CD14-positive monocyte (primary cell): ENCODE results near the gene METTL17. TPM values are rescaled to one million over a fixed set of nuclear protein-coding genes. Genes with fewer than 3 reads are reported as not detected.

Experiments
- DNase-seq, 3 donors: peaks; one replicate each; pipeline ENCODE4 v3.0.0-alpha.2; 2011 to 2022
- H2AFZ ChIP-seq: 2 replicates; pipeline ENCODE4 v1.6.0; 2012; ENCODE audit warnings: mild to moderate bottlenecking, low read depth, low read length, inconsistent platforms; ENCODE audit not compliant: insufficient read depth, poor library complexity, severe bottlenecking
- H3K27ac ChIP-seq, 2 donors: 1 replicate in 1 of 2; 2 replicates in 1 of 2; pipeline ENCODE4 v1.5.1; 2012 to 2013; ENCODE audit warnings: low read length in 2 of 2, control low read depth in 1 of 2, inconsistent platforms in 1 of 2, low read depth in 1 of 2, mild to moderate bottlenecking in 1 of 2
- H3K27me3 ChIP-seq, 2 donors: one replicate each; pipeline versions ENCODE4 v1.6.0 to v1.6.1; 2011 to 2013; ENCODE audit warnings: low read length in 2 of 2; ENCODE audit not compliant: control insufficient read depth in 2 of 2, insufficient read depth in 2 of 2
- H3K36me3 ChIP-seq, 2 donors: replicated peaks in 1 of 2; 1 replicate in 1 of 2; 2 replicates in 1 of 2; pipeline versions ENCODE4 v1.5.1 to v1.6.1; 2012 to 2013; ENCODE audit warnings: low read length in 2 of 2, control low read depth in 1 of 2, inconsistent platforms in 1 of 2, mild to moderate bottlenecking in 1 of 2; ENCODE audit not compliant: insufficient read depth in 2 of 2, control insufficient read depth in 1 of 2
- H3K4me1 ChIP-seq, 2 donors: 1 replicate in 1 of 2; 2 replicates in 1 of 2; pipeline versions ENCODE4 v1.5.1 to v1.6.1; 2012 to 2013; ENCODE audit warnings: low read length in 2 of 2, control low read depth in 1 of 2, inconsistent platforms in 1 of 2, mild to moderate bottlenecking in 1 of 2, moderate library complexity in 1 of 2; ENCODE audit not compliant: insufficient read depth in 2 of 2, control insufficient read depth in 1 of 2
- H3K4me2 ChIP-seq: replicated peaks from 2 replicates; pipeline ENCODE3; 2012; ENCODE audit warnings: low read length, moderate library complexity, mild to moderate bottlenecking; ENCODE audit not compliant: poor library complexity, severe bottlenecking; ENCODE audit errors: extremely low read depth
- H3K4me3 ChIP-seq, 3 experiments: fragments of 200-600 bp in 1 of 3; sonication (generic) in 1 of 3; replicated peaks in 1 of 3; 1 replicate in 2 of 3; 2 replicates in 1 of 3; pipeline ENCODE4 v1.5.1; 2011 to 2013; ENCODE audit warnings: low read length in 3 of 3, mild to moderate bottlenecking in 3 of 3, control low read depth in 2 of 3, low read depth in 2 of 3, inconsistent platforms in 1 of 3, moderate library complexity in 1 of 3
- H3K79me2 ChIP-seq: 2 replicates; pipeline ENCODE4 v1.6.0; 2012; ENCODE audit warnings: mild to moderate bottlenecking, control low read depth, inconsistent platforms, low read length, moderate library complexity; ENCODE audit not compliant: insufficient read depth
- H3K9ac ChIP-seq: 2 replicates; pipeline ENCODE4 v1.6.0; 2017; ENCODE audit warnings: low read length, mild to moderate bottlenecking; ENCODE audit not compliant: insufficient read depth, poor library complexity, severe bottlenecking
- H3K9me3 ChIP-seq, 2 donors: replicated peaks in 1 of 2; 1 replicate in 1 of 2; 2 replicates in 1 of 2; pipeline versions ENCODE4 v1.5.1 to v1.6.1; 2012 to 2013; ENCODE audit warnings: low read length in 2 of 2, control low read depth in 1 of 2; ENCODE audit not compliant: control insufficient read depth in 1 of 2, insufficient read depth in 1 of 2
- H4K20me1 ChIP-seq: 2 replicates; pipeline ENCODE4 v1.6.0; 2012; ENCODE audit warnings: mild to moderate bottlenecking, low read length, control low read depth, moderate library complexity; ENCODE audit not compliant: insufficient read depth
- H3K27ac Mint-ChIP-seq, 7 donors: one replicate each; pipeline ENCODE4 v1.8.0; 2020; ENCODE audit warnings: mild to moderate bottlenecking in 7 of 7, mixed read lengths in 7 of 7, moderate library complexity in 6 of 7, inconsistent platforms in 2 of 7
- H3K27me3 Mint-ChIP-seq, 3 donors: one replicate each; pipeline ENCODE4 v1.8.0; 2021 to 2022; ENCODE audit warnings: low read depth in 3 of 3, mild to moderate bottlenecking in 3 of 3, mixed read lengths in 3 of 3, moderate library complexity in 3 of 3, inconsistent platforms in 1 of 3
- H3K36me3 Mint-ChIP-seq, 2 donors: one replicate each; pipeline ENCODE4 v1.8.0; 2020; ENCODE audit warnings: mixed read lengths in 2 of 2, inconsistent platforms in 1 of 2, mild to moderate bottlenecking in 1 of 2
- H3K4me1 Mint-ChIP-seq: one replicate; pipeline ENCODE4 v1.8.0; 2020; ENCODE audit warnings: mild to moderate bottlenecking, mixed read lengths
- H3K4me3 Mint-ChIP-seq, 2 donors: one replicate each; pipeline ENCODE4 v1.8.0; 2020; ENCODE audit warnings: mild to moderate bottlenecking in 2 of 2, mixed read lengths in 2 of 2, moderate library complexity in 1 of 2
- H3K9me3 Mint-ChIP-seq, 7 donors: one replicate each; pipeline ENCODE4 v1.8.0; 2020 to 2022; ENCODE audit warnings: mixed read lengths in 7 of 7, mild to moderate bottlenecking in 6 of 7, moderate library complexity in 6 of 7, inconsistent platforms in 2 of 7
- CTCF ChIP-seq: fragments of 200-600 bp; IDR thresholded peaks from one replicate; pipeline ENCODE4 v1.8.0; 2022; ENCODE audit warnings: antibody characterized with exemption, mild to moderate bottlenecking
- WGBS: methylation state at CpG from one replicate; pipeline ENCODE4 v1.1.5; 2013; ENCODE audit warnings: missing lambda C conversion rate; ENCODE audit not compliant: insufficient coverage; 5-methylcytosine and 5-hydroxymethylcytosine counted together
- intact Hi-C, 2 donors: fragments of 100-400 bp; cut with micrococcal nuclease; formaldehyde crosslinking; loops; one replicate each; pipeline versions ENCODE4 v1.15.0 to v1.15.1; 2023
- polyA plus RNA-seq, 3 donors: library from polyadenylated mRNA; depleted of rRNA in 1 of 3; unstranded in 2 of 3; stranded (reverse) in 1 of 3; fragments of 300-500 nt in 2 of 3; fragments of >200 nt in 1 of 3; fragmentation: Illumina TruSeq in 2 of 3; gene quantifications; 1 replicate in 2 of 3; 2 replicates in 1 of 3; pipeline ENCODE4 v1.2.3, GENCODE V29; 2012 to 2021

Gene METTL17
- polyA plus RNA-seq, 3 donors: 20.1 to 137 (median 21.1) TPM

GRCh38 chr14:21025371-21026273, 35.8 kb downstream of the METTL17 start:
- peak overlapping the region; percentile 25 for H3K9ac ChIP-seq
- intact Hi-C loops: no loop called here

More at GRCh38 chr14:21025371-21026273, 35.8 kb downstream of the METTL17 start:
- H3K4me2 ChIP-seq: peak overlapping the region; percentile 80
- peaks cover 15 to 37% of the 10 kb centered on the region in 2 donors for H3K27me3 ChIP-seq
- peak overlapping the region; percentile 69 for H2AFZ ChIP-seq
- WGBS: 14% methylated on average over 29 of the region's 58 CpGs
- peaks cover 38 to 41% of the 10 kb centered on the region in 2 donors for H3K4me1 ChIP-seq
- no peak for TF ChIP-seq CTCF
- H4K20me1 ChIP-seq: no peaks in the 10 kb centered on the region
- no peak overlapping the region for H3K27ac Mint-ChIP-seq
- no peaks in the 10 kb centered on the region for H3K79me2 ChIP-seq
- H3K27ac ChIP-seq: no peak overlapping the region
- peaks cover 43 to 54% (median 44%) of the 10 kb centered on the region in 3 donors for H3K27me3 Mint-ChIP-seq
- H3K4me1 Mint-ChIP-seq: peaks cover 41% of the 10 kb centered on the region
- H3K4me3 ChIP-seq: peak overlapping the region; percentile 13 to 71 (median 13)
- no peak for DNase-seq
- H3K36me3 ChIP-seq: no peaks in the 10 kb centered on the region
- peak overlapping the region; percentile 75 to 92 for H3K4me3 Mint-ChIP-seq
- peaks cover 0 to 4% (median 1%) of the 10 kb centered on the region in 7 donors for H3K9me3 Mint-ChIP-seq
- peaks cover 0 to 6% of the 10 kb centered on the region in 2 donors for H3K36me3 Mint-ChIP-seq
- peaks cover 2 to 4% of the 10 kb centered on the region in 2 donors for H3K9me3 ChIP-seq
